NCI-H2081 (cell line): ENCODE measurements around the gene TRIM28.
"Not testable (repeated sequence)": the region's sequence is repeated elsewhere in the genome, so short reads cannot be mapped to it uniquely, and the experiment has no call there.

Experiments used
- DNase-seq, 2 experiments: peaks; one replicate each; lab custom pipeline; 2025; lab: John Stamatoyannopoulos, UW

Gene TRIM28

GRCh38 chr19:58561373-58562121 lies 17.7 kb downstream of the TRIM28 start:
- no peak for DNase-seq

DNA sequence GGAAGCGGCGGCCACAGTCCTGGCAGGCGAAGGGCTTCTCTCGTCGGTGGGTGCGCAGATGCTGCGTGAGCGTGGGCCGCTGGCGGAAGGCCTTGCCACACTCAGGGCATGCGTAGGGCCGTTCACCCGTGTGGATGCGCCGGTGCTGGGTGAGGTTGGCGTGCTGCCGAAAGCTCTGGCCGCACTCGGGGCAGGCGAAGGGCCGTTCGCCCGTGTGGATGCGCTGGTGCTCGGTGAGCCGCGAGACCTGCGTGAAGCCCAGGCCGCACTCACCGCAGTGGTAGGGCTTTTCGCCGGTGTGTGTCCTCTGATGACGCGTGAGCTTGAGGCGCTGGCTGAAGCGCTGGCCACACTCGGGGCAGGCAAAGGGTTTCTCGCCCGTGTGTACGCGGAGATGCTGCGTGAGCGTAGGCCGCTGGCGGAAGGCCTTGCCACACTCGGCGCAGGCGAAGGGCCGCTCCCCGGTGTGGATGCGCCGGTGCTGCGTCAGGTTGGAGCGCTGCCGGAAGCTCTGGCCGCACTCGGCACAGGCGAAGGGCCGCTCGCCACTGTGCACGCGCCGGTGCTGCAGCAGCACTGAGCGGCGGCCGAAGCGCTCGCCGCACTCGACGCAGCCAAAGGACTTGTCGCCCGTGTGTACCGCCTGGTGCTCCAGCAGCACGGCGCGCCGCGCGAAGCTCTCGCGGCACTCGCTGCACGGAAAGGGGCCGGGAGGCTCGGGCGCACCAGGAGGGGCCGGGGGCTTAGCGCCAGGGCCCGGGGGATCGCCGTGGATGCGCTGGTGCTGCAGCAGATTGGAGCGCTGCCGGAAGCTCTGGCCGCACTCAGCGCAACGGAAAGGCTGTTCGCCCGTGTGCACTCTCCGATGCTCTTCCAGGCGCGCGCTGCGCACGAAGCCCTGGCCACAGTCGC lies 18.5 kb downstream of the TRIM28 start:
- no peak for DNase-seq

GRCh38 chr19:58563034-58563573 lies 19.2 kb downstream of the TRIM28 start:
- no peak for DNase-seq

DNA sequence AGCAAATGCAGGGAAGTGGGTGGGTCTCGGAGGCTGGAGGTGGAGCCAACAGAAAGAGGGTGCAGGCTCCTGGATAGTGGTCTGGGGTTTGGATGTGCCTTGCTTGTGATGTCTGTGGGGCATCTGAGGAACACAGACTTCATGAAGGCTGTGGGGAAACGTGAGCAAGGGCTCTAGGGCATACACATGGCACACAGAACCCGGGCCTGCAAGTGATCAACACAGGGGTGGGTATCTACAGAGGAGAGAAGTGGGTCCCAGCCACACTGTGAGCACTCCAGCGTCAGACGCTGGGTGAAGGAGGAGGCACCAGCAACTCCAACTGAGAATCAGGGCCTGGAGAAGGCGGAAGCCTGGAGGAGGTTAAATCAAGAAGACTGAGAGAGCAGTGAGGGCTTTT lies 20.0 kb downstream of the TRIM28 start:
- DNase-seq: no peak

GRCh38 chr19:58566989-58567388 lies 23.1 kb downstream of the TRIM28 start:
- DNase-seq: no peak

- DNase-seq: no peak
Observed at GRCh38 chr19:58568453-58569130, 24.7 kb downstream of the TRIM28 start.

- no peak for DNase-seq
Observed at GRCh38 chr19:58569191-58569942, 25.5 kb downstream of the TRIM28 start.

GRCh38 chr19:58569943-58570670 lies 26.2 kb downstream of the TRIM28 start:
- DNase-seq: no peak

- no peak for DNase-seq
Observed at GRCh38 chr19:58570770-58571574, 27.1 kb downstream of the TRIM28 start.

GRCh38 chr19:58571575-58571947 lies 27.7 kb downstream of the TRIM28 start:
- no peak for DNase-seq

GRCh38 chr19:58572026-58572817 lies 28.4 kb downstream of the TRIM28 start:
- no peak for DNase-seq

DNA sequence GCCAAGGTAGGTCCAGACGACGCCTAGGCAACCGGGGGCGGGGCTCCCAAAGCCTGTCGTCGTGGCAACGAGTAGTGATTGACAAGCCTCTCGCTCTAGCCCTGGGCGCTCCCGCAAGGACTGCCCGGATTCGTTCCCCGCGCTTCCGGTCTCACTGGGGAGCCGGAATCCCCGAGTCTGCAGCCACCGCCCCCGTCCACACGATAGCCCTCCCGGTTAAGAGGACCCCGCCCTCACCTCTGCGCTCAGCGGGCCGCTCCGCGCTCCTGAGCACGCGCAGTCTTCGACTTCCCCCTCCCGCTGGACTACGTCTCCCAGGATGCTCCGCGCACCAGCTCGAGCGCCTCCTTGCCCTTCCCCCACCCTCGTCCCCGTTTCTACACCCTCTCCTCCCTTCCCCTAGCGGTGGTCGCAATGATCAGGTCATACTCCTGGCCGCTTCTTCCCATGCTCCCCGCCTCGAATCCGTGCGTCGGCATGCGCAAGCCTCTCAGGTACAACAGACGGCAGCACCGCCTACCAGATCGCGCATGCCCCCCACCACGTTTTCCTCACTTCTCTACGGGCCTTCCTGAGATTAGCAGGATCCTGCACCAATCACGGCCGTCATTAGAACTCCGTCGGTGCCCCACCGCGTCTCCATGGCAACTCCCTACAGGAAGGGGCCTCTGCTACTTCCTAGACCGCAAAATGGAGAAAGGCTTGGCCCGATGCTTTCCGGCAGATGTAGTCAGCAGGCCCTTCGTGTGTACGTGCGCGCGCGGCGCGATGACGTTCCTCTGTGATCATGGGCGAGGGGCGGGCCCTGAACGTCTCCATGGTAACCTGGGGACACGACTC lies 29.2 kb downstream of the TRIM28 start, which contains the start of gene MZF1:
MZF1 (minus strand) TSS at position 518 of the 840 bp plus-strand sequence. CDS start 1,946 bp downstream, outside the sequence.
- no peak for DNase-seq

- DNase-seq: no peak
Observed at GRCh38 chr19:58573658-58574164, 29.8 kb downstream of the TRIM28 start.

DNA sequence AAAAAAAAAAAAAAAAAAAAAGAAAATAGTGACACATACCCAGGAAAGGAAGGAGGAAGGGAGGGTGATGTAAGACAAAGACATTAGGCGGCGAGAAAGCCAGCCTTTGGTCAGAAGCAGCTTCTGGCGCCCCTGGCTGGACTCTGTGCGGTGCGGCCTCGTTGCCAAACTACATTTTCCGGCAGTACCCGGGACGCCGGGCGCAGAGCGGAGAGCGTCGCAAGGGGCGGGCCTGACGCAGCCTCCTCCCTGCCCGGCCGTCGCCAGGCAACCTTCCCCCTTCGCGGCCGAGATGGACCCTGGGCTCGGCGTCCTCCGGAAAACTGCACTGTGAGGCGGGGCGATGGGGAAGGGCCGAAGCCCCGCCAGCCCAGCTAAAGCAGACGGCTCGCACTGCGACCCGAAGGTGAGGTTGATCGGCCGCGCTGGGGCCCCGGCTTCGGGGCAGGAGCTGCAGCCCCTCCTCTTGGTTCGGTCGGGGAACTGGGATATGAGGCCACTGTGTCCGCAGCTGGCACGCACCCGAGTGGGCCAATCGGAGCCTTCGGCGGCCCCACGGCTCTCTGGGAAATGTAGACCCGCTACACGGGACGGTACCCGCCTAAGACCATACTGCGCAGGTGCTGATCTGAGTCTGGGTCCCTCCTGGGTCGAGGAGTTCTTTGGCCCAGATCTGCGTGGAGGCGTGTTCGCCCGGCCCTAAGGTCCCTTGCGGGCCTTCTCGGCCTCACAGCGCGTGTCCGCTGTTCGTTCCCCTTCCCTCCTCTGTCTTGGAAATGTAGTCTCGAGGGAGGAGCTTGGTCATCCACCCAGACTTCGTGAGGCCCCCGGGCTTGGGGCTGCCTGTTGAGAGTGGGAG lies 31.5 kb downstream of the TRIM28 start:
- DNase-seq: no peak

DNA sequence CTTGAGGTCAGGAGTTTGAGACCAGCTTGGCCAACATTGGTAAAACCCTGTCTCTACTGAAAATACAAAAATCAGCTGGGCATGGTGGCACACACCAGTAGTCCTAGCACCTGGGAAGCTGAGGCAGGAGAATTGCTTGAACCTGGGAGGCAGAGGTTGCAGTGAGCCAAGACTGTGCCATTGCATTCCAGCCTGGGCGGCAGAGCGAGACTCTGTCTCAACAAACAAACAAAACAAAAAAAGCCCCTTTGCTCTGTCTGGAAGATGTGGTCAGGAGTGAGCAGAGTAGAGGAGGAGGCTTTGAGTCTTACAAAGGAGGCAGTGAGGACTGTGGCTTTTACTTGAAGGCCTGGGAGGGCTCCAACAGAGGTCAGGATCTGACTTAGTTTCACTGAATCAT lies 33.7 kb downstream of the TRIM28 start:
- DNase-seq: not testable (repeated sequence)

DNA sequence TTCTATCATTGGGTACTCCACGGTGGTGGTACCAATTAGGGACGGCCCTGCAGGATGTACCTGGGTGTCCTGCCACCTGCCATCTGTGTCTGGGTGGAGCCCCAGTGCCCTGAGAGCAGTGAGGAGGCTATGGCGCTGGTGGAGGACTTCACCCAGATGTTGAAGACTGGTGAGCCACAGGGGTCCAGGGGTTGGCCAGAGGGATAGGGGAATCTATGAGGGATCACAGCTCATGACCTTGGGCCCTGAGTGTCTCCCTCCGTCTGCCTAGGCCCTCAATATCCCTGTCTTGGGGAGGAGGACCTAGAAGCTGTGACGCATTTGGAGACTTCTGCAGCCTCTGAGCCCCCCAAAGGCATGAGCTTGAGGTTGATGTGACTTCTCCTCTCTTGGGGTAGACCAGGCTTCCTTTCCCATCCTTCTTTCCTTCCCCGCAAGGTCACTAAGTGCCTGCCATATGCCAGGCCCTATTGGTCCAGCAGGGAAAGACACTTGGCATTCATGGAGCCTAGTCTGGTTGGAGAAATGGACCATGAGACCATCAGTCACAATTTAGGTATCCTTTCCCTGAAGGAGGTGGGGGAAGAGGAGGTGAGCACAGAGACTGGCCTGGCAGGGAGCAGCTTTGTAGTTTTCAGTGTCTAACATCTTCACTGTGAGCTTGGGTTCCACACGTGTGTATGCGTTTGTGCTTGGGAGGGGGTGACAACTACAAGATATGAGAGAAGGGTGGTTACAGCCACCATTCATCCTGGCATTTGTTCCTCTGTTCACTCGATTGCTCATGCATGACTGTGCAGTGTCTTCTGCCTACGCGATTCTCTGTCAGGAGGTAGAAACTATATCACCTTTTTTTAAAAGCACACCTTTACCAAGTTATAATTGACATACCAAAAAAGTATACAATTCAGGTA lies 34.4 kb downstream of the TRIM28 start:
- DNase-seq: no peak
